GM18873 (cell line): Measurements from ENCODE around the gene SHLD1.

Experiments
- ATAC-seq: cut with Tn5 transposase; IDR thresholded peaks from one replicate; pipeline ENCODE4 v1.9.1; 2021; ENCODE audit warnings: mild to moderate bottlenecking, moderate library complexity, moderate number of reproducible peaks; ENCODE audit not compliant: unreplicated experiment, low FRiP score

The SHLD1 gene

GRCh38 chr20:5884465-5885335, 134.5 kb downstream of the SHLD1 start:
- no peak for ATAC-seq

- no peak for ATAC-seq
Measured at GRCh38 chr20:5885866-5886265, 135.7 kb downstream of the SHLD1 start.

GRCh38 chr20:5886788-5887187, 136.6 kb downstream of the SHLD1 start:
- no peak for ATAC-seq

- ATAC-seq: no peak
Measured at GRCh38 chr20:5887386-5887785, 137.2 kb downstream of the SHLD1 start.

- no peak for ATAC-seq
Measured at GRCh38 chr20:5888041-5888440, 137.8 kb downstream of the SHLD1 start.

- no peak for ATAC-seq
Measured at GRCh38 chr20:5890773-5891441, 140.7 kb downstream of the SHLD1 start.

GRCh38 chr20:5893052-5893451, 142.9 kb downstream of the SHLD1 start:
- no peak for ATAC-seq

GRCh38 chr20:5893621-5894020, 143.4 kb downstream of the SHLD1 start:
- no peak for ATAC-seq

GRCh38 chr20:5895626-5896025, 145.4 kb downstream of the SHLD1 start:
- no peak for ATAC-seq

GRCh38 chr20:5899444-5899843, 149.2 kb downstream of the SHLD1 start:
- ATAC-seq: no peak

GRCh38 chr20:5900908-5901307, 150.7 kb downstream of the SHLD1 start:
- no peak for ATAC-seq

GRCh38 chr20:5908981-5909380, 158.8 kb downstream of the SHLD1 start:
- no peak for ATAC-seq

GRCh38 chr20:5910186-5910585, 160.0 kb downstream of the SHLD1 start:
- no peak for ATAC-seq

GRCh38 chr20:5913166-5913565, 163.0 kb downstream of the SHLD1 start:
- no peak for ATAC-seq
